ENCODE results near the gene TIMM13. TPM values are rescaled to one million over a fixed set of nuclear protein-coding genes. Genes with fewer than 3 reads are reported as not detected.
A peak's percentile ranks its signal among the peaks of the same experiment; 100 is the strongest.
"Not testable (repeated sequence)": the region's sequence is repeated elsewhere in the genome, so short reads cannot be mapped to it uniquely, and the experiment has no call there.

The TIMM13 gene
- total RNA-seq, 2 experiments from 2014 or later: 46.5 to 48.5 TPM

DNA sequence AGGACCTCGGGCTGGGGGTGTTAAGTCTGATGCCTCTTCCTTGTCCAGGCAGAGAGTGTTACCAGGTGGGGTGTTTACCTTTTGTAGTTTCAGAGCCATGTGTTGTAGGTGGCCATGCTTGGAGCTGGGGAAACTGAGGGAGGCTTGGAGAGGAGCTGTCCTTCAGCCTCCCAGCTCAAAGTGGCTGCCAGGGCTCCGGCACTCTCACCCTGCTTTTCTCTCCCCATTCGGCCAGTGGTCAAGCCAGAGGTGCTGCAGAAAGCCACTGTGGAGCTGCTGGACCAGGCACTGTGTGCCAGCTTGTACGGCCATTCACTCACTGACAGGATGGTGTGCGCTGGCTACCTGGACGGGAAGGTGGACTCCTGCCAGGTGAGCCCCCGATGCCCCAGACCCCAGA is 17.4 kb downstream of the TIMM13 start:
- Mint-ChIP-seq H3K4me1 (peaks cover 5% of the 10 kb centered on the region), H3K27me3 (no peaks in the 10 kb centered on the region), H3K4me3 (no peak overlapping the region), H3K27ac (no peak overlapping the region), H3K9me3 (peaks cover 4% of the 10 kb centered on the region), H3K36me3 (peaks cover 1% of the 10 kb centered on the region)
- POLR2A ChIA-PET: no interaction called here
- DNase-seq (no peak), ATAC-seq (ENCODE audit: low read depth) (no peak)

DNA sequence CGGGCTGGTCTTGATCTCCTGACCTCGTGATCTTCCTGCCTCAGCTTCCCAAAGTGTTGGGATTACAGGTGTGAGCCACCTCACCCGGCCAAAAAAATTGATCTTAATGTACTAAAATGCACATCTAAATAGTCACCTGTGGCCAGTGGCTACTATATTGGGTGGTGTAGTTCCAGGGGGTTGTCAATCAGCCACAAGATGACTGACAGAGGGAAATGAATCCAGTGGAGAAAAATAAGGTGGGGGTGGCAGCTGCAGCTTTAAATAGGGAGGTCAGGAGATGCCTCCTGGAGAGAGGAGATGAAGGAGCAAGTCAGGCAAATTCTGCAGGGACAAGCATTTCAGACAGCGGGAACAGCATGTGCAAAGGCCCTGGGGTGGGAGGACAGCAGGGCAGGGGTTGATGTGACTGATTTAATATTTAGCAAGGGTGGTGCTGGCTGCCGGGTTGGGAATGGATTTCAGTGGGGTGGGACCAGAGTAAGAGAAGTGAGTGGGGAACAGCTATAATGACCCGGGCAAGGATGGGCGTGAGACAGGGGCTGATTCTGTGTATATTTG is 18.0 kb downstream of the TIMM13 start:
- Mint-ChIP-seq H3K36me3 (peaks cover 1% of the 10 kb centered on the region), H3K27ac (no peak overlapping the region), H3K9me3 (peaks cover 4% of the 10 kb centered on the region), H3K4me3 (no peak overlapping the region), H3K4me1 (peaks cover 5% of the 10 kb centered on the region), H3K27me3 (no peaks in the 10 kb centered on the region)
- POLR2A ChIA-PET: no interaction called here
- DNase-seq: no peak
- no peak for ATAC-seq (ENCODE audit: low read depth)

- no peak overlapping the region for H3K27ac Mint-ChIP-seq
- peaks cover 1% of the 10 kb centered on the region for H3K36me3 Mint-ChIP-seq
- H3K4me1 Mint-ChIP-seq: peaks cover 5% of the 10 kb centered on the region
- ATAC-seq (ENCODE audit: low read depth): no peak
- H3K9me3 Mint-ChIP-seq: peaks cover 4% of the 10 kb centered on the region
- POLR2A ChIA-PET: interaction anchor here (0.6 kb wide), 1 partner anchor 264 kb away, joined by 3 read pairs; no protein-coding TSS in a partner anchor
- no peaks in the 10 kb centered on the region for H3K27me3 Mint-ChIP-seq
- DNase-seq: no peak
- no peak overlapping the region for H3K4me3 Mint-ChIP-seq
Measured at GRCh38 chr19:2408247-2408646, 19.1 kb downstream of the TIMM13 start.

DNA sequence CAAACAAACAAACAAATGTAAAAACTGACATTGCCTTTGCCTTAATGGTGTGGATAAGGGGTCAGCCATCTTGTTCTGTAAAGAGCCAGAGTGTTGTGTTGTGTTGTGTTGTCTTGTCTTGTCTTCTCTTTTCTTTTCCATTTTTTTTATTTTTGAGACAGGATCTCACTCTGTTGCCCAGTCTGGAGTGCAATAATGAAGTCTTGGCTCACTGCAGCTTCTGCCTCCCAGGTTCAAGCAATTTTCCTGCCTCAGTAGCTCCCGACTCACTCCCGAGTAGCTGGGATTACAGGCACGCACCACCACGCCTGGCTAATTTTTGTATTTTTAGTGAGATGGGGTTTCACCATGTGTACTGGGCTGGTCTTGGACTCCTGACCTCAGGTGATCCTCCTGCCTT is 27.8 kb downstream of the TIMM13 start:
- no peaks in the 10 kb centered on the region for H3K4me1 Mint-ChIP-seq
- no peaks in the 10 kb centered on the region for H3K36me3 Mint-ChIP-seq
- no peaks in the 10 kb centered on the region for H3K9me3 Mint-ChIP-seq
- POLR2A ChIA-PET: no interaction called here
- no peak overlapping the region for H3K27ac Mint-ChIP-seq
- H3K4me3 Mint-ChIP-seq: no peak overlapping the region
- DNase-seq: no peak
- H3K27me3 Mint-ChIP-seq: peaks cover 2% of the 10 kb centered on the region
- ATAC-seq (ENCODE audit: low read depth): no peak

GRCh38 chr19:2398735-2399305 is 28.6 kb downstream of the TIMM13 start:
- Mint-ChIP-seq H3K4me1 (peaks cover 2% of the 10 kb centered on the region), H3K27ac (no peak overlapping the region), H3K36me3 (no peaks in the 10 kb centered on the region), H3K9me3 (no peaks in the 10 kb centered on the region), H3K27me3 (peaks cover 2% of the 10 kb centered on the region), H3K4me3 (no peak overlapping the region)
- ATAC-seq (ENCODE audit: low read depth): no peak
- POLR2A ChIA-PET: no interaction called here
- DNase-seq: no peak

DNA sequence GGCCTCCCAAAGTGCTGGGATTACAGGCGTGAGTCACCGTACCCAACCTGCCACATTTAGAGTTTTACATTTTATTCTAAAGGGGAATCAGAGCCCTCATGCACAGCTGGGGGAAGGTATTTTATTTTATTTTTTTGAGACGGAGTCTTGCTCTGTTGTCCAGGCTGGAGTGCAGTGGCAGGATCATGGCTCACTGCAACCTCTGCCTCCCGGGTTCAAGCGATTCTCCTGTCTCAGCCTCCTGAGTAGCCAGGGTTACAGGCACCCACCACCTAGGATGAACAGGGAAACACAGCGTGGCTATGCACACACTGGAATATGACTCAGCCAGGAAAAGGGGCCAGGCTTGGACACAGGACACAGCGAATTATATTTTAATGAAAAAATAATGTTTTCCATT is 30.2 kb downstream of the TIMM13 start:
- POLR2A ChIA-PET; H3K4me3 Mint-ChIP-seq; H3K36me3 Mint-ChIP-seq; DNase-seq; H3K27me3 Mint-ChIP-seq; H3K4me1 Mint-ChIP-seq; ATAC-seq (ENCODE audit: low read depth); H3K27ac Mint-ChIP-seq; H3K9me3 Mint-ChIP-seq: not testable (repeated sequence)

DNA sequence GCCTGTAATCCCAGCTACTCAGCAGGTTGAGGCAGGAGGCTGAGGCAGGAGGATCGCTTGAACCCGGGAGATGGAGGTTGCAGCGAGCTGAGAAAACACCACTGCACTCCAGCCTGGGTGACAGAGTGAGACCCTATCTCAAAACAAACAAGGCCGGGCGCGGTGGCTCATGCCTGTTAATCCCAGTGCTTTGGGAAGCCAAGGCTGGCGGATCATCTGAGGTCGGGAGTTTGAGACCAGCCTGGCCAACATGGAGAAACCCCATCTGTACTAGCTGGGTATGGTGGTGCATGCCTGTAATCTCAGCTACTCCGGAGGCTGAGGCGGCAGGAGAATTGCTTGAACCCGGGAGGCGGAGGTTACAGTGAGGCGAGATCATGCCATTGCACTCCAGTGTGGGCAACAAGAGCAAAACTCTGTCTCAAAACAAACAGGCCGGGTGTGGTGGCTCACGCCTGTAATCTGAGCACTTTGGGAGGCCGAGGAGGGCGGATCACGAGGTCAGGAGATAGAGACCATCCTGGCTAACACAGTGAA is 32.0 kb downstream of the TIMM13 start:
- peaks cover 11% of the 10 kb centered on the region for H3K4me1 Mint-ChIP-seq
- H3K4me3 Mint-ChIP-seq; POLR2A ChIA-PET; H3K27ac Mint-ChIP-seq; DNase-seq; ATAC-seq (ENCODE audit: low read depth); H3K9me3 Mint-ChIP-seq; H3K27me3 Mint-ChIP-seq; H3K36me3 Mint-ChIP-seq: not testable (repeated sequence)

GRCh38 chr19:2394442-2395292 is 32.7 kb downstream of the TIMM13 start:
- POLR2A ChIA-PET: interaction anchor here (0.8 to 1.6 kb wide), 5 partner anchors 10 to 105 kb away, joined by 3 to 4 read pairs (median 3); partner anchors contain the start of genes GADD45B and LMNB2
- Mint-ChIP-seq H3K4me1 (peaks cover 11% of the 10 kb centered on the region), H3K27me3 (peaks cover 7% of the 10 kb centered on the region), H3K27ac (peak overlapping the region; percentile 51), H3K9me3 (no peaks in the 10 kb centered on the region), H3K36me3 (no peaks in the 10 kb centered on the region), H3K4me3 (peak overlapping the region; percentile 61)
- ATAC-seq (ENCODE audit: low read depth): peak; percentile 75
- DNase-seq: no peak

GRCh38 chr19:2394054-2394441 is 33.3 kb downstream of the TIMM13 start:
- no peak for DNase-seq

DNA sequence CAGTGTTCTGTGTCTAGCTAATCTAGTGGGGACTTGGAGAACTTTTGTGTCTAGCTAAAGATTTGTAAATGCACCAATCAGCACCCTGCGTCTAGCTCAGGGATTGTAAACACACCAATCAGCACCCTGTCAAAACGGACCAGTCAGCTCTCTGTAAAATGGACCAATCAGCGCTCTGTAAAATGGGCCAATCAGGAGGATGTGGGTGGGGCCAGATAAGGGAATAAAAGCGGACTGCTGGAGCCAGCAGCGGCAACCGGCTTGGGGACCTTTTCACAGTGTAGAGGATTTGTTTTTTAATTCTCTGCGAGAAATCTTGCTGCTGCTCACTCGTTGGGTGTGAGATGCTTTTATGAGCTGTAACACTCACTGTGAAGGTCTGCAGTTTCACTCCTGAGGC is 34.5 kb downstream of the TIMM13 start:
- H3K4me3 Mint-ChIP-seq; ATAC-seq (ENCODE audit: low read depth); H3K27ac Mint-ChIP-seq; DNase-seq; H3K9me3 Mint-ChIP-seq; H3K36me3 Mint-ChIP-seq: not testable (repeated sequence)
- peaks cover 11% of the 10 kb centered on the region for H3K27me3 Mint-ChIP-seq
- H3K4me1 Mint-ChIP-seq: peaks cover 11% of the 10 kb centered on the region
- POLR2A ChIA-PET: interaction anchor here (0.9 to 1.6 kb wide), 4 partner anchors 9 to 221 kb away, joined by 3 to 5 read pairs (median 4); no protein-coding TSS in a partner anchor

More at GRCh38 chr19:2394054-2394441, 33.3 kb downstream of the TIMM13 start:
- peaks cover 11% of the 10 kb centered on the region for H3K4me1 Mint-ChIP-seq
- H3K4me3 Mint-ChIP-seq: peak overlapping the region; percentile 71
- H3K9me3 Mint-ChIP-seq: no peaks in the 10 kb centered on the region
- H3K27ac Mint-ChIP-seq: peak overlapping the region; percentile 85
- POLR2A ChIA-PET: interaction anchor here (0.6 to 1.6 kb wide), 8 partner anchors 10 to 996 kb away, joined by 3 to 5 read pairs (median 3); partner anchors contain the start of genes GADD45B and LMNB2
- peak; percentile 44 for ATAC-seq (ENCODE audit: low read depth)
- no peaks in the 10 kb centered on the region for H3K36me3 Mint-ChIP-seq
- H3K27me3 Mint-ChIP-seq: peaks cover 7% of the 10 kb centered on the region

DNA sequence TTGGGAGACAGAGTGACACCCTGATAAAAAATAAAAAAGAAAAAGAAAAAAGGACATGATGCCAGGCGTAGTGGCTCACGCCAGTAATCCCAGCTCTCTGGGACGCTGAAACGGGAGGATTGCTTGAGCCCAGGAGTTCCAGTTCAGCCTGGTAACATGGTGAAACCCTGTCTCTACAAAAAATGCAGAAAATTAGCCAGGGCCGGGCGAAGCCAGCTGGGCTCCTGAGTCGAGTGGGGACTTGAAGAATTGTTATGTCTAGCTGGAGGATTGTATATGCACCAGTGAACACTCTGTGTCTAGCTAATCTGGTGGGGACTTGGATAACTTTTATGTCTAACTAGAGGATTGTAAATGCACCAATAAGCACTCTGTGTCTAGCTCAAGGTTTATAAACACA is 35.0 kb downstream of the TIMM13 start:
- Mint-ChIP-seq H3K4me1 (peaks cover 11% of the 10 kb centered on the region), H3K36me3 (no peaks in the 10 kb centered on the region), H3K9me3 (no peaks in the 10 kb centered on the region), H3K4me3 (no peak overlapping the region), H3K27me3 (peaks cover 15% of the 10 kb centered on the region), H3K27ac (no peak overlapping the region)
- ATAC-seq (ENCODE audit: low read depth): no peak
- no peak for DNase-seq
- POLR2A ChIA-PET: interaction anchor here (0.6 to 1.4 kb wide), 4 partner anchors 81 to 222 kb away, joined by 3 to 5 read pairs (median 4); no protein-coding TSS in a partner anchor

- ATAC-seq (ENCODE audit: low read depth) (no peak), DNase-seq (no peak)
- Mint-ChIP-seq H3K36me3 (no peaks in the 10 kb centered on the region), H3K4me1 (peaks cover 11% of the 10 kb centered on the region), H3K27me3 (peaks cover 17% of the 10 kb centered on the region), H3K27ac (no peak overlapping the region), H3K4me3 (no peak overlapping the region), H3K9me3 (no peaks in the 10 kb centered on the region)
- POLR2A ChIA-PET: interaction anchor here (0.7 kb wide), 1 partner anchor 100 kb away, joined by 4 read pairs; no protein-coding TSS in a partner anchor
Measured at GRCh38 chr19:2391118-2391725, 36.2 kb downstream of the TIMM13 start.

- H3K27ac Mint-ChIP-seq: no peak overlapping the region
- H3K4me1 Mint-ChIP-seq: peaks cover 11% of the 10 kb centered on the region
- POLR2A ChIA-PET: no interaction called here
- no peaks in the 10 kb centered on the region for H3K9me3 Mint-ChIP-seq
- H3K27me3 Mint-ChIP-seq: peaks cover 15% of the 10 kb centered on the region
- DNase-seq (no peak), ATAC-seq (ENCODE audit: low read depth) (no peak)
- H3K36me3 Mint-ChIP-seq: no peaks in the 10 kb centered on the region
- H3K4me3 Mint-ChIP-seq: no peak overlapping the region
Measured at GRCh38 chr19:2389594-2389993, 37.8 kb downstream of the TIMM13 start.

Data from activated naive CD8-positive, alpha-beta T cell treated with anti-CD3 and anti-CD28 coated beads, Interleukin-2, amount 10 ng/mL, durations not matched to agents 7 days and 5 days (primary cell).